K562 (cell line): ENCODE results near the gene C3orf85. TPM values are rescaled to one million over a fixed set of nuclear protein-coding genes. Genes with fewer than 3 reads are reported as not detected.
A peak's percentile ranks its signal among the peaks of the same experiment; 100 is the strongest.

Source experiments
- CLOCK ChIP-seq: fragments of 250-450 bp; sonication (Bioruptor Pico); IDR thresholded peaks from 2 replicates; pipeline ENCODE4 v1.4.0; 2020; ENCODE audit warnings: mild to moderate bottlenecking, moderate library complexity, borderline replicate concordance
- EGR1 ChIP-seq: fragments of 450-650 bp; conservative IDR thresholded peaks from 2 replicates; pipeline ENCODE4 v1.6.1; 2017; ENCODE audit warnings: mild to moderate bottlenecking
- HMG20B ChIP-seq: fragments of 250-450 bp; sonication (Bioruptor Pico); IDR thresholded peaks from 2 replicates; pipeline ENCODE4 v1.5.0; 2021; ENCODE audit warnings: mild to moderate bottlenecking
- HMGXB4 ChIP-seq: sonication (generic); formaldehyde crosslinking; IDR thresholded peaks from 2 replicates; pipeline ENCODE4 v1.8.1; 2023; ENCODE audit warnings: mild to moderate bottlenecking, missing genetic modification reagents
- MGA ChIP-seq: fragments of 450-650 bp; IDR thresholded peaks from 2 replicates; pipeline ENCODE4 v1.6.1; 2016; ENCODE audit warnings: mild to moderate bottlenecking, moderate library complexity
- MNT ChIP-seq, 2 experiments: fragments of 450-650 bp; conservative IDR thresholded peaks; 2 replicates each; pipeline ENCODE4 v1.6.1; 2017; ENCODE audit warnings: mild to moderate bottlenecking in 2 of 2, moderate library complexity in 2 of 2
- SMARCB1 ChIP-seq: IDR thresholded peaks from 2 replicates; pipeline ENCODE4 v1.6.1; 2011; ENCODE audit warnings: improper control_type of control experiment, low read depth; ENCODE audit not compliant: insufficient read length
- ZNF253 ChIP-seq: fragments of 250-450 bp; sonication (Bioruptor Pico); conservative IDR thresholded peaks from 2 replicates; pipeline ENCODE4 v1.6.1; 2021; ENCODE audit warnings: mild to moderate bottlenecking
- polyA plus RNA-seq, 8 experiments: library from polyadenylated mRNA; depleted of rRNA in 4 of 8; stranded (reverse) in 5 of 8; unstranded in 3 of 8; fragments of >200 nt; fragmentation: Nextera tagmentation in 2 of 8; fragmentation: Illumina TruSeq in 1 of 8; extraction: Ambion mirVana in 2 of 8; extraction: Trizol in 1 of 8; gene quantifications; 2 replicates each; pipeline versions ENCODE4 v1.2.1 to v1.2.3, GENCODE V29; 2011 to 2014; ENCODE audit warnings: inconsistent platforms in 1 of 8, missing spikeins in 1 of 8
- total RNA-seq, 7 experiments: library from RNA; depleted of rRNA in 6 of 7; stranded (reverse); fragments of >200 nt in 6 of 7; fragmentation: Illumina TruSeq in 2 of 7; extraction: Trizol in 2 of 7; gene quantifications; 2 replicates each; pipeline versions ENCODE4 v1.2.1 to v1.2.3, GENCODE V29; 2011 to 2021; ENCODE audit warnings: low replicate concordance in 1 of 7

The C3orf85 gene
- total and polyA plus RNA-seq, 9 of the 15 experiments (the other 6 are each of a cell fraction or from before 2014, with no cell fraction given): not detected

GRCh38 chr3:109117939-109118338 is 18.6 kb upstream of the C3orf85 start, which contains the start of gene MORC1 (continued):
- TF ChIP-seq CLOCK (CRISPR knock-in tag) (no peak), MNT (conservative IDR thresholded peaks at IDR 0.05) (peak; percentile 27 to 29; a peak in 1 of 4 replicates), HMG20B (CRISPR knock-in tag) (no peak), ZNF253 (CRISPR knock-in tag) (no peak), HMGXB4 (CRISPR knock-in tag) (no peak), SMARCB1 (no peak), MGA (peak; percentile 69), EGR1 (peak; percentile 96)
